ENCODE data around the gene PSMD5. TPM values are rescaled to one million over a fixed set of nuclear protein-coding genes. Genes with fewer than 3 reads are reported as not detected.
A peak's percentile ranks its signal among the peaks of the same experiment; 100 is the strongest.

The PSMD5 gene
- total and polyA plus RNA-seq, 10 of the 15 experiments (the other 5 are each of a cell fraction or from before 2014, with no cell fraction given), result 8.8 to 47.7 (median 25.1) TPM

- TF ChIP-seq NKRF (conservative IDR thresholded peaks at IDR 0.05) (peak; percentile 76; the same call in 1 of the 2 replicates), NRF1 (conservative IDR thresholded peaks at IDR 0.05; ENCODE audit: low read depth, low read length) (no peak), SUPT20H (IDR thresholded peaks at IDR 0.05; ENCODE audit: borderline replicate concordance, control insufficient read depth, low read depth, low read length) (no peak), NFYA (IDR thresholded peaks at IDR 0.05; ENCODE audit: borderline replicate concordance, low read depth, low read length) (no peak), ZNF24 (IDR thresholded peaks at IDR 0.05) (no peak), TCF12 (IDR thresholded peaks at IDR 0.05; ENCODE audit: low read depth, low read length) (peak; percentile 66; the same call in 1 of the 2 replicates), CBFB (IDR thresholded peaks at IDR 0.05; ENCODE audit: low read depth) (peak; percentile 90), ZBTB40 (IDR thresholded peaks at IDR 0.05; ENCODE audit: borderline replicate concordance) (peak; percentile 95), IRF3 (IDR thresholded peaks at IDR 0.05) (no peak), IRF5 (IDR thresholded peaks at IDR 0.05; ENCODE audit: borderline replicate concordance) (no peak), NR2C1 (IDR thresholded peaks at IDR 0.05) (peak; percentile 11; the same call in 1 of the 2 replicates), TCF7 (IDR thresholded peaks at IDR 0.05; ENCODE audit: borderline replicate concordance) (peak; percentile 16; the same call in 1 of the 2 replicates), PAX5 (IDR thresholded peaks at IDR 0.05; ENCODE audit: borderline replicate concordance, low read depth, low read length) (peak; percentile 50; the same call in 1 of the 2 replicates), MAX (IDR thresholded peaks at IDR 0.05; ENCODE audit: low read depth, low read length) (peak; percentile 52), FOS (IDR thresholded peaks at IDR 0.05; ENCODE audit: borderline replicate concordance, extremely low read depth, insufficient read length) (no peak), WRNIP1 (IDR thresholded peaks at IDR 0.05; ENCODE audit: borderline replicate concordance, low read depth, low read length) (no peak), RB1 (IDR thresholded peaks at IDR 0.05; ENCODE audit: borderline replicate concordance) (peak; percentile 25), ELK1 (IDR thresholded peaks at IDR 0.05; ENCODE audit: low read depth, low read length) (peak; percentile 96), KAT2A (conservative IDR thresholded peaks at IDR 0.05; ENCODE audit: control insufficient read depth, low read depth, low read length) (no peak)
These were observed 49.6 kb downstream of the PSMD5 start, which contains the start of gene FBXW2 (continued) for GRCh38 chr9:120792898-120793765.

All from GM12878 (cell line).